GM21723 (cell line): ENCODE data around the gene PNPLA2.

Source experiments
- ATAC-seq: cut with Tn5 transposase; IDR thresholded peaks from one replicate; pipeline ENCODE4 v1.9.1; 2021; ENCODE audit warnings: mild to moderate bottlenecking, moderate library complexity; ENCODE audit not compliant: unreplicated experiment

PNPLA2 gene

DNA sequence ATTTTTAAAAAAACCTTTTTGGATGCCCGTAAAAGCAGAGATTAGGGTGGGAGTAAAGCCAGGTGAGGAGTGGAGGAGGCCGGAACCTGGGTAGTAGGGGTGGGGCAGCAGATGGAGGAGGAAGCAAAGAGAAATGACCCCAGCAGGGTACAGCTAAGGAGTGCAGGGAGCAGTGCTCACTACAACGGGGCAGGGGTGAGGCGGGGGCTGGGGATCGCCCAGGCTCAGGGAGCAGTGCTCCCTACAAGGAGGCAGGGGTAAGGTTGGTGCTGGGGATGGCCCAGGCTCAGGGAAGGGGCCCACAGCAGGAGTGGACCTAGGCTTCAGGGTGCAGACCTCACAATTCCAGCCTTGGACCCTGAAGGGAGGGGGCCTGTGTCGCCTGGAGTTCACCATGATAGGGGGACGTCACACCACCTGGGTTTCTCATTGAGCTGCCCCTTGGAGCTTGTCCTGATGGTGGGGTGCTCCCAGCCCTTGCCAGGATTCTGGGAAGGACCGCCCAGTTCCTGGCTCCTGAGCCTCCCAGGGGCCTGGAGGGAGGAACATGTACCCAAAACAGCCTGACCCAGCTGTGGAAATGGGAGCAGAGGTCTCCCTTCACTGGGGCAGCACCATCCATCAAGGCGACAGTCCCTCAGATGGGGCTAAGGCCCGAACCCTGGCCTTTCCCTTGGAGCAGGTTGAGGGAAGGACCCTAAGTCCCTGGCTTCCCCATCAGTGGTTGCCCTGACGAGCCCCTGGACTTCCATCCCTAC lies 2.9 kb upstream of the PNPLA2 start:
- no peak for ATAC-seq

DNA sequence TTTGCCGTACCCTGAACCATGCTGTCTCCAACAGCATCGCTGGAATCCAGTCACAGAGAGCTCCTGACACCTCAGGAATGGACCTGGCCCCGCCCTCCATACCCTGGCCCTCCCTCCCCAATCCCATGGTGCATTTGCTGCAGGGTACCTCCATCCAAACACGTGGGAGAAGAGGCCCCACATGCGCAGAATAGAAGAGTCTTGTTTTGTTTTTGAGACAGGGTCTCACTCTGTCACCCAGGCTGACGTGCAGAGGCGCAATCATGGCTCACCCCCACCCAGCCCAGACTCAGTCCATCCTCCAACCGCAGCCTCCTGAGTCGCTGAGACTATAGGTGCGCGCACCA lies 2.3 kb upstream of the PNPLA2 start:
- ATAC-seq: no peak

DNA sequence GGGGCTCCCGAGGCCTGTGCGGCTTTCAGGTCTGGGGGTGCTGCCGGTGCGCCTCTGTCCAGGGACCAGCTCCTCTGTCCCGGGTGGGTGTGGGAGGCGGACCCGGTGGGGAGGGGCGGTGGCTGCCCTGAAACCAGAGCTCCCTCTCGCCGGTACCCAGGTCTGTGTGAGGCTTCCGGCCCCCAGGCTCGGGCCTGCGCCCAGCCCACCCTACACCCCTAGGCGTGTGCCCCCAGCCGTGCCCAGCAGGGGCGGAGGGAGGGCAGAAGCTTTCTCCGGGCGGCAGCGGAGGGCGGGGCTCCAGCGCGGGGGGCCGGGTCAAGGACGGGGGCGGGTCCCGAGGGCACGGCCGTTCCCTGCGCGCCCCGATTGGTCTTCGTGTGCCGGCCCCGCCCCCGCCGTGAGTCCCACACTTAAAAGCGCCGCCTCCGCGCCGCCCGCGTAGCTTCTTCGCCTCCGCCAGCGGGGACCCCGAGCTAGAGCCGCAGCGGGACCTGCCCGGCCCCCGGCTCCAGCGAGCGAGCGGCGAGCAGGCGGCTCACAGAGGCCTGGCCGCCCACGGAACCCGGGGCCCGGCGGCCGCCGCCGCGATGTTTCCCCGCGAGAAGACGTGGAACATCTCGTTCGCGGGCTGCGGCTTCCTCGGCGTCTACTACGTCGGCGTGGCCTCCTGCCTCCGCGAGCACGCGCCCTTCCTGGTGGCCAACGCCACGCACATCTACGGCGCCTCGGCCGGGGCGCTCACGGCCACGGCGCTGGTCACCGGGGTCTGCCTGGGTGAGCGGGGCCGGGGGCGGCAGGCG lies 616 bp downstream of the PNPLA2 start:
- ATAC-seq: peak; percentile 61

DNA sequence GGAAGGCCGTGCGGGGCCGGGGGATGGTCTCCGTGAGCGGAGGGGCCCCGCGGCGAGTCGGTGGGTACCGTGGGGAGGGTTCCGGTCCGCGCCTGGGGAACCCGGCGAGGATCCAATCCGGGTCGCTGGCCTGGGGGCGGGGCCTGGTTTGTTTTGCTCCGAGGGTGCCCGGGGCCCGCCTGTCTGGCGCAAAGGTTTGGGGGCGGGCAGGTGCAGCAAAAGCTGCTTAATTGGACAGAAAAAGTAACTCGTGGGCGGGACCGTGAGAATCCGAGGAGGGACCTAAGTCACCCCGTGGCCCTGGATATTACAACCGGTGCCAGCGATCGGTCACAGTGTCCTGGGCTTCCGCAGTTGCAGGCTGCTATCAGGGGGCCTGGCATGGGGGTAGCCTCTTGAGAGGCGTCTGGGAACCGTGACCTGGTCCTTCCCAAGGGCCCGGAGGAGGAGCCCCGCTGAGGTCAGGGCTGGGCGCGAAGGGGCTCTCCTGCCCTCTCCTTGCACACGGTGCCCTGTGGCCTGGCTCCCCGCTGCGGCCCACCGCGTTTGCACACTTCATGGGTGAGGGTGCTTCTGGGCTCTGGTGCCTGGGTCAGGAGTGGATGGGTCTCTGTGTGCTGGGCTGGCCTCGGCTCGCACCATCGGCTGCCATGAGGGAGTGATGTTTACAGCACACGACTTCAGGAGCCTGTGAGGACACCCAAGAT lies 1.4 kb downstream of the PNPLA2 start:
- ATAC-seq: peak; percentile 63

DNA sequence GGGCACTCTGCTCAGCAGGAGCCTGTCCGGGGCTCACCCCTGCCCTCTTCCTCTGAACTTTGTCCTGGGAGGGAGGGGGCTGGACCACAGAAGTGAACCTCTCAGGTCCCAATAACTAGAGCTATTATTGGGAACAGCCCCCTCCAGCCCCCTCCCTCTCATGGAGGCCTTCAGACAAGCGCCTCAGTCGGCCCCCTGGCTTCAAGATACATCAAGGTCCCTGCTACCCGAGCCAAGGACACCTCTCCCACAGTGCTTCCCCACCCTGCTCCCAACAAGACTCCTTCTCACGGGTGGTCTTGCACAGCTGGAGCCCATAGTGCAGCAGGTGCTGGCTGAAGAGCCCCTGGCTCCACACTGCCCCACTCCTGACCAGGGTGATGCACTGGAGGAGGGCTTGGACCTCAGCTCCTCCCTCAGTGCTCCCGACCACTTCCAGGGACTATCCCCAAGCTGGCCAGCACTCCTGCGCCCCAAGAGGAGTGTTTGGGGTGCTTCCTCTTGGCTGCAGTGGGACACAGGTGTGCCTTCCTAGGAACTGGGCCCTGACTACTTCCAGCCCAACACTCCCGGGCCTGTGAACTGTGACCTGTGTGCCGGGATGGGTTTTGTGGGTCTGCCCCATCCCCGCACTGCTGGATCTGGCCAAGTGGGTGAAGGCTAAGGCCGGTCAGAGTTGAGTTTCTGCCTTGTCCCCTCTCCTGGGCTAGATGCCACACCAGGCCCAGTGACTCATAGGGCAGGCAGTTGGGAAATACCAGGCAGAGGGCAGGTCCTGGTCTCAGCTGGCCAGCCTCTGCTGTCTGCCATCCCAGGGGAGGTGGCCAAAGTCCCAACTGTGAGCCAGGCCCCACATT lies 2.2 kb downstream of the PNPLA2 start:
- ATAC-seq: no peak

DNA sequence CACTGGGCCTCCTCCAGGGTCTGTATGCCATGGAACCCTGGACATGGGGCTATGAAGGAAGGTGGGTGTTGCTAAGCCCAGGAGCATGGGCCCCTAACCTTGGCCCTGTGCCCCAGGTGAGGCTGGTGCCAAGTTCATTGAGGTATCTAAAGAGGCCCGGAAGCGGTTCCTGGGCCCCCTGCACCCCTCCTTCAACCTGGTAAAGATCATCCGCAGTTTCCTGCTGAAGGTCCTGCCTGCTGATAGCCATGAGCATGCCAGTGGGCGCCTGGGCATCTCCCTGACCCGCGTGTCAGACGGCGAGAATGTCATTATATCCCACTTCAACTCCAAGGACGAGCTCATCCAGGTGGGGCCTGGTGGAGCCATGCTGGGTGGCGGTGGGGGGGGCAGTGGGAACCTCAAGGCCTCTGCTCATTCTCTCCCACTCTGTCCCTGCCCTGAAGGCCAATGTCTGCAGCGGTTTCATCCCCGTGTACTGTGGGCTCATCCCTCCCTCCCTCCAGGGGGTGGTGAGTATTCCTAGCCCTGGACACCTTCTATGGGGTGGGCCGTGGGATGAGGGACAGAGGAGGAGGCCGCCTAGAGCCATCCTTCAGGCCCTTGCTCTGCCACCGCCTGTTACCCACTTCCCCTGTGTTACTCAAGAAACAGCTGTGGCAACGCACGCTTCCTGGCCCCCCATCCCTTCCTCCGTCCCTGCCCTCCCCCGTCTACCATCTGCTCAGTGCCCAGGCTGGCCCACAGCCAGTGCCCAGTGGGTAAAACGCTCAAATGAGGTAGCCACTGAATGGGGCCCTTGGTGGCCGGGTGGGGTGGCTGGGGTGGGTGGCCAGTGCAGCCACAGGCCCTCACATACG lies 3.0 kb downstream of the PNPLA2 start:
- ATAC-seq: no peak

DNA sequence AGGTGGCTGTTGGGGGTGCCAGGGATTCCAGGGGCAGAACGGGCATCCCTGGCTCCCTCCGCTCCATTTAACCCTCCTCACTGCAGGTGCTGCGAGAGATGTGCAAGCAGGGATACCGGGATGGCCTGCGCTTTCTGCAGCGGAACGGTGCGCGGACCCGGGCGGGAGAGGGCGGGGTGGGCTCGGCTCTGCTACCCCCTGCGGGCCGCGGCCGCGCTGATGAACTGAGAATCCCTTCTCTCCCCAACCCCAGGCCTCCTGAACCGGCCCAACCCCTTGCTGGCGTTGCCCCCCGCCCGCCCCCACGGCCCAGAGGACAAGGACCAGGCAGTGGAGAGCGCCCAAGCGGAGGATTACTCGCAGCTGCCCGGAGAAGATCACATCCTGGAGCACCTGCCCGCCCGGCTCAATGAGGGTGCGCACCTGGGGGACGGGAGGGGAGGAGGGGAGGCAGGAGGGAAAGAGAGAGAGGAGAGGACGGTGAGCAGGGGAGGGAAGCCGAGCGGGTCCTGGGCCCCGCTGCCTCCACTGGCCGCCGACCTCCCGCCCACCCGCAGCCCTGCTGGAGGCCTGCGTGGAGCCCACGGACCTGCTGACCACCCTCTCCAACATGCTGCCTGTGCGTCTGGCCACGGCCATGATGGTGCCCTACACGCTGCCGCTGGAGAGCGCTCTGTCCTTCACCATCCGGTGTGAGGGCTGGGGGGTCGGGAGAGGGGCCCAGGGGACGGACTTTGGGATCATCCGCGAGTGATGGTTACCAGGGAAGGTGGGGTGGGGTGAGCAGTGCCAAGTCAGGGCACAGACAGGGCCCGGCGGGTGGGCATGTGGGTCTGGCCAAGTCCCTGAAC lies 5.0 kb downstream of the PNPLA2 start:
- no peak for ATAC-seq

DNA sequence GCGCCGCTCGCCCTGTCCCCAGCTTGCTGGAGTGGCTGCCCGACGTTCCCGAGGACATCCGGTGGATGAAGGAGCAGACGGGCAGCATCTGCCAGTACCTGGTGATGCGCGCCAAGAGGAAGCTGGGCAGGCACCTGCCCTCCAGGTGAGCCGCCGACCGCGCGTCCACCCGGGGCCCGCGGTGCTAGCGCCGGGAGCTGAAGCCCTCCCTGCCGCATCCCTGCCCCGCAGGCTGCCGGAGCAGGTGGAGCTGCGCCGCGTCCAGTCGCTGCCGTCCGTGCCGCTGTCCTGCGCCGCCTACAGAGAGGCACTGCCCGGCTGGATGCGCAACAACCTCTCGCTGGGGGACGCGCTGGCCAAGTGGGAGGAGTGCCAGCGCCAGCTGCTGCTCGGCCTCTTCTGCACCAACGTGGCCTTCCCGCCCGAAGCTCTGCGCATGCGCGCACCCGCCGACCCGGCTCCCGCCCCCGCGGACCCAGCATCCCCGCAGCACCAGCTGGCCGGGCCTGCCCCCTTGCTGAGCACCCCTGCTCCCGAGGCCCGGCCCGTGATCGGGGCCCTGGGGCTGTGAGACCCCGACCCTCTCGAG lies 5.7 kb downstream of the PNPLA2 start:
- ATAC-seq: no peak

DNA sequence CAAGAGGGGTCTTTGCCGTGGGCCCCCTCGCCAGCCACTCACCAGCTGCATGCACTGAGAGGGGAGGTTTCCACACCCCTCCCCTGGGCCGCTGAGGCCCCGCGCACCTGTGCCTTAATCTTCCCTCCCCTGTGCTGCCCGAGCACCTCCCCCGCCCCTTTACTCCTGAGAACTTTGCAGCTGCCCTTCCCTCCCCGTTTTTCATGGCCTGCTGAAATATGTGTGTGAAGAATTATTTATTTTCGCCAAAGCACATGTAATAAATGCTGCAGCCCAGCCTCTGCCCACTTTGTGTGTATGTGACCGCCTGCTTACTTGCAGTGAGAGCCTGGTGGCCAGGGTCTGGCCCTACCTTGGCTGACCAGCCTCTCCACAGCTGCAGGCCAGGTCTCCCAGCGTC lies 6.2 kb downstream of the PNPLA2 start:
- no peak for ATAC-seq

DNA sequence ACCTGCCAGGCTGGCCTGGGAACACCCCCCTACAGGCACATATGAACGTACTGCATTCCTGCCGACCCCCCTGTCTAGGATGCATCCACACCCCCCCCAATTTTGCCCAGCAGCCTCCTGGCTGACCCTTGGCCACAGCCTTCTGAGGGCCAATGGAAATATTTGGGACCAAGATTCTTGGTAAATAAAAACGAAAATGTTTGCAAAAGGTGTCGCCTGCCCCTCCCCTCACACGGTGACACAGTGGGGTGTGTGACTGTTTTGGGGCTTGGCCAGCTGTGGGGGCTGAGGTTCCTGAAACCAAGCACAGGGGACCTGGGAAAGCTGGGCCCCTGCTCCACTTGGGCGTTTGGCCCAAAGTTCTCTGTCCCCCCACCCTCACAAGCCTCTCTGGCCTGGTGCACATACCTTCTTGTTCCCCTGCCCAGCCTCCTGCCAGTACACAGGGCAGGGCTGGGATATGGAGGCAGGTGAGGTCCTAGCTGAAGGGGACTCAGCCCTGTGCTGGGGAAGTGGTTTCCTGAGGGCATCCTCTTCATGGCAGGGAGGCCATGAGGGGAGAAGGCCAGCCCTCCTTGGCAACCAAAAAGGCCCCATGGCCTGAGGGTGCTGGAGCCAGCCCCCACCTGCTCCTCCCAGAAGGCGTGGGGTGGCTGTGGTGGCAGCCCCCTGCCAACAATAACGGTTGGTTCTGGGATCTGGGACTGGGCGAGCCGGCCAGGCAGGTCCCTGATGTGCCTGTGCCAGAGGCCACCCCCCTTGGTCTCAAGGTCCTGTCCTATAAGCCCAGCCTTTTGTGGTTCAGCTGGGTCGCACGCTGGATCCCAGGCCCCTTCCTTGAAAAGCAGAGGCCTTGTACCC lies 6.9 kb downstream of the PNPLA2 start:
- ATAC-seq: no peak

DNA sequence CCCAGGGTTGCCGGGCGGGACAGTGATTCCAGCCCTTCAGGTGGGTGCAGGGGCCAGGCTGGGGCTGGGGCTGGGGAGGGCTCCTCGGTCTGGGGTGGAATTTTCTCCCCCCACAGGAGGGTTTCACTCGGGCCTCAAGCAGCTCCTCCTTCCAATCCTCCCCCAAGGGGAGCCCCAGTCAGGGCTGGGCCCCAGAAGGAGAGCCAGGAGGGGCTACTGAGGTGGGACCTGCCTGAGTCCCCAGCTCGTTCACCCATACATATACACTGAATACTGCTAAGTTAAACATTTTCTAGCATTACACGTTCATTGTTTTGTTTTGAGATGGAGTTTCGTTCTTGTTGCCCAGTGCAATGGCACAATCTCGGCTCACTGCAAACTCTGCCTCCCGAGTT lies 7.5 kb downstream of the PNPLA2 start:
- ATAC-seq: no peak

DNA sequence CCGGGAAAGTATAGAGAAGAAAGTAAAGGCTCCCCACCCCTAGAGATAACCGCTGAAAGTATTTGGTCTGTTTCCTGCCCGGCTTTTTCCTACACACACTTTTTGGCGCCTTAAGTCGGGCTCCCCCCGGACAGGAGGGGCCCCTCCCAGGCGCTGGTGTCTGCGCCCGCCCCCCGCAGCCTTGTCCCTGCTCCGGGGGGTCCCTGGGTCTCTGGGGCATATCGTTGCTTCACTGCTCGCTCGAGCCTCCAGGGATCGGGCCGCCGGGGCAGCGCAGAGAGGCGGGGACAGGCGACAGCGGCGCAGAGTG lies 8.1 kb downstream of the PNPLA2 start:
- no peak for ATAC-seq

DNA sequence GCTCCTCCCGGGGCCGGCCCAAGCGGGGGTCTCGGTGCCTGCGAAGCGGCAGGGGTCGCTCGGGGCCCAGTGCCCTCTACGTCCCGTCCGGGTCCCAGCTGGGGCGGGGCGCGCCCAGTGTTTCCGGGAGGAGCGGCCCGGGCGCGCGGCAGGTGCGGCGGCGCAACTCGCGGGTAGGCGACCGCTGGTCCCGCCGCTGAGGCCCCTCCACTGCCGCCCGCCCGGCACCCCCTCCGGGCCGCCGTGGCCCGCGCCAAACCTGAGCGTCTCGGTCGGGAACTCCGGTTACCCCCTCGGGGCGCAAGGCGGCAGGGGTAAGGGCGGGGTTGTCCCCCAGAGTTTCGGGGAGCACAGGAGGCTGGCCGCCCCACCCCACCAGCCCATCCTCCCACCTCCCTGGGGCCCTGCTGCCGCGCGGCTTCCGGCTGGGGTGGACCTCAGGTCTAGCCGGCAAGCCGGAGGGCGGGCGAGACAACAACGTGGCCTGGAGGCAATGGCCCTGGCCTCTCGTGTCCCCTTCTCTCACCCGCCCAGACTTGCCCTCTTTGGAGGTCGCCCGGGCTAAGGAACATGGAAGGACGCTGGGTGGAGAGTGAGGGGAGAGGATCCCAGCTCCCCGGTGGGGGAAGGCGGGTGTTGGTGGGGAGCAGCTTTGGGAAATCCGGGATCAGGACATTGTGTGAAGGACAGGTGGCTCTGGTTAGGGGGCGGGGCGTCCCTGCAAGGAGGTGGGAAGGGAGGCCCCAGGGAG lies 8.6 kb downstream of the PNPLA2 start:
- ATAC-seq: no peak

DNA sequence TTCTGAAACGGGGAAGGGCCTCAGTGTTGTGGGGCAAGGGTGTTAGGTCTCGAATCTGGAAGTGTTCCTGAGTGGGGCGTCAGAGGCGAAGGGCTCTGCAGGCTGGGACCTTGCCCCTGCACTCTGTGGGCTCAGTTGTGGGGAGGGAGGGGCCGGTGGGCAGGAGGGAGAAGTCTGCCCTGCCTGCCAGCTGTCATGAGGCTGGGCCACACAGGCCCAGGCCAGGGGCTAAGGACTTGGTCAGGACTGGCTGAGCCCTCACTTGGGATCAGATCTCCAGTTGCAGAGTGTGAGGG lies 9.1 kb downstream of the PNPLA2 start, which contains the start of gene CRACR2B:
TSS of gene CRACR2B (plus strand) at position 23 of the 296 bp plus-strand sequence. CDS start 689 bp downstream, outside the sequence.
- ATAC-seq: no peak

DNA sequence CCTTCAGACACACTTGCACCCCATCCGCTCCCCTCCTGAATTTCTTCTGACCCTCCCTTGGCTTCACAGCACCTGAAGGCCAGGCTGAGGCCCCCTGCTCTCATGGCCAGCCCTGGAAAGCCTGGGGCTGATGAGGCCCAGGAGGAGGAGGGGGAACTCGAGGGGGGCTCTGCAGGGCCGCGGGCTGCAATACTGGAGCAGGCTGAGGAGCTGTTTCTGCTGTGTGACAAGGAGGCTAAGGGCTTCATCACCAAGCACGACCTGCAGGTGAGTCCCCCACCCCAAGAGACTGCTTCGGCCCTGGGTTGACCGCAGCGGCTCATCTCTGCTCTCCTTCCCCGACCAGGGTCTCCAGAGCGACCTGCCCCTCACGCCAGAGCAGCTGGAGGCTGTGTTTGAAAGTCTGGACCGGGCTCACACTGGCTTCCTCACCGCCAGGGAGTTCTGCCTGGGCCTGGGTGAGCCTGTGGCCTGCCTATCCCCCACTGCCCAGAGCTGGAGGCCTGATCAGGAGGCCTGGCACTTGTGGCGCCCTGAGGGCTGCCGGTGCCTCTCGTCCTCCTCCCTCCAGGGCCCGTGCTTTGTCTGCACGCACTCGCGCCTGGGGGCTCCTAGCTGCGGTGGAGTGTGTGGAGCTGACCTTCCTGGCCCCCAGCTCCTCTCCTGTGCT lies 9.9 kb downstream of the PNPLA2 start:
- no peak for ATAC-seq

DNA sequence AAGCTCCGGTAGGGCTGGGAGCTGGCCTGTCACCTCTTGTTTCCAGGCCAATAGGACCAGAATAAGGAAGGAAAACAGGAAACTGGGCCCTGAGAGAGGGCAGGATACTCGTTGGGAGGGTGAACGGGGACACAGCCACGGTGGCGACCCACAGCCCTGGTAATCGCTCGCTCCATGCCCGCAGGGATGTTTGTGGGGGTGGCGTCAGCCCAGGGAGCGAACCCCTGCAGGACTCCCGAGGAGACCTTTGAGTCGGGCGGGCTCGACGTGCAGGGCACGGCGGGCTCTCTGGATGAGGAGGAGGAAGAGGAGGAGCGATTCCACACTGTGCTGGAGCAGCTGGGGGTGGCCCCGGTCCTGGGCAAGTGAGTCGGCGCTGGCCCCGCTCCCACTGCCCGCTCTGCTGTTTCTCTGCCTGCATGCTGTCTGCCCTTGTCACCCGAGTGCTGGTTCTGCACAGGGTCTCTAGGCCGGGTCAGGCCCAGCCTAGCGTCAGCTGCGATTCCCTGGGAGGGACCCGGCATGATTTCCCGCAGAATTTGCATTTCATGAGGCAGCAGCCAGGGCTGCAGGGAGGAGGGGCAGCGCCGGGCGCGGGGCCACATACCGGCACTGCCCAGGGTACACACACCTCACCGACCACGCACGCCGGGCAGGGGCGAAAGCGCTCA lies 10.6 kb downstream of the PNPLA2 start:
- no peak for ATAC-seq
